ENCODE data around the gene MAGEB6. TPM values are rescaled to one million over a fixed set of nuclear protein-coding genes. Genes with fewer than 3 reads are reported as not detected.

MAGEB6 gene
- total RNA-seq, 1 donor from 2014 or later: not detected

DNA sequence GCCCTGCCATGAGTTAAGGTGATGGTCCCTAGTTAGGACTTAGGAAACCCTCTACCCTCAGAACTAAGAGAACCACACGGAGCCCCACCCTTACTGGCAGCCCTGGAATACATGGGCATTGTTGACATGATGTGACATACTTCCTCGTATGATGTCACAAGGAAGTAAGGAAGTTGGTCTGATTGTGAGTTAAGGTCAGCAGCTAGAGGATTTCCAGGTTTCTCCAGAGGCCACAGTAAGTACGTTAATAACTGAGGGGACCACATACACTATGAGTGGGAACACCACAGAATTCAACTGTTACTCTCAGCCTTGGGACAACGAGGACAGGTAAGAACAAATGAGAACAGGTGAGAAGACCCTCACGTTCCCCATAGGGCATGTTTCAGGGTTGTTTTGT is 23.6 kb downstream of the MAGEB6 start, which contains the start of gene MAGEB5:
Gene MAGEB5 (plus strand): TSS at position 301 of the 400 bp plus-strand sequence. CDS start 1,133 bp downstream, outside the sequence.
- H3K27me3 ChIP-seq (ENCODE audit: low read depth): no peaks in the 10 kb centered on the region
- intact Hi-C loops (cut with micrococcal nuclease): no loop called here
- H3K9me3 ChIP-seq (replicated peaks): no peaks in the 10 kb centered on the region
- H3K36me3 ChIP-seq: no peaks in the 10 kb centered on the region
- H3K4me1 ChIP-seq: no peaks in the 10 kb centered on the region
- DNase-seq: no peak
- no peak within 1 kb of the TSS for H3K4me3 ChIP-seq
- TF ChIP-seq, protein P1, sequence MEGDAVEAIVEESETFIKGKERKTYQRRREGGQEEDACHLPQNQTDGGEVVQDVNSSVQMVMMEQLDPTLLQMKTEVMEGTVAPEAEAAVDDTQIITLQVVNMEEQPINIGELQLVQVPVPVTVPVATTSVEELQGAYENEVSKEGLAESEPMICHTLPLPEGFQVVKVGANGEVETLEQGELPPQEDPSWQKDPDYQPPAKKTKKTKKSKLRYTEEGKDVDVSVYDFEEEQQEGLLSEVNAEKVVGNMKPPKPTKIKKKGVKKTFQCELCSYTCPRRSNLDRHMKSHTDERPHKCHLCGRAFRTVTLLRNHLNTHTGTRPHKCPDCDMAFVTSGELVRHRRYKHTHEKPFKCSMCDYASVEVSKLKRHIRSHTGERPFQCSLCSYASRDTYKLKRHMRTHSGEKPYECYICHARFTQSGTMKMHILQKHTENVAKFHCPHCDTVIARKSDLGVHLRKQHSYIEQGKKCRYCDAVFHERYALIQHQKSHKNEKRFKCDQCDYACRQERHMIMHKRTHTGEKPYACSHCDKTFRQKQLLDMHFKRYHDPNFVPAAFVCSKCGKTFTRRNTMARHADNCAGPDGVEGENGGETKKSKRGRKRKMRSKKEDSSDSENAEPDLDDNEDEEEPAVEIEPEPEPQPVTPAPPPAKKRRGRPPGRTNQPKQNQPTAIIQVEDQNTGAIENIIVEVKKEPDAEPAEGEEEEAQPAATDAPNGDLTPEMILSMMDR (IDR thresholded peaks at IDR 0.05; ENCODE audit: borderline replicate concordance): no peak
- H3K27ac ChIP-seq (replicated peaks): no peak within 1 kb of the TSS

DNA sequence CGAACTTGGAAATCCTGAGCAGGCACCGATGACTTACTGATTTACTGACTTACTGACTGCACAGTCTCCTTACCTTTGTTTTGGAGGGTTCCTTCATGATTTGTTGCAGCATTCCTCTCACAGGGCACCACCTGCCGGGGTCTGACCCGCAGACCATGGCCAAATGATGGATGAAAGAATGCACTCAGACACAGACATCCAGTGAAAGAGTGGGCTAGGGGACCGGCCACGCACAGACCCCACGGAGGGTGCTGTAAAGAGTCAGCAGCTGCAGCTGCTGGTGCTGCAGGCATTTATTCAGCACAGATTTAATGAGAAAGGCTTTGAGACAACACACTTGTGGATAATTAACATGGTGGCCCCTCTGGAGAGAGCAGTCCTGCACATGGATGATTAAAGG is 27.1 kb downstream of the MAGEB6 start:
- no peak overlapping the region for H3K4me3 ChIP-seq
- H3K4me1 ChIP-seq: no peaks in the 10 kb centered on the region
- no peaks in the 10 kb centered on the region for H3K36me3 ChIP-seq
- intact Hi-C loops (cut with micrococcal nuclease): no loop called here
- TF ChIP-seq, protein P1 (IDR thresholded peaks at IDR 0.05; ENCODE audit: borderline replicate concordance): no peak
- DNase-seq: no peak
- H3K9me3 ChIP-seq (replicated peaks): no peaks in the 10 kb centered on the region
- H3K27me3 ChIP-seq (ENCODE audit: low read depth): no peaks in the 10 kb centered on the region
- H3K27ac ChIP-seq (replicated peaks): no peak overlapping the region

DNA sequence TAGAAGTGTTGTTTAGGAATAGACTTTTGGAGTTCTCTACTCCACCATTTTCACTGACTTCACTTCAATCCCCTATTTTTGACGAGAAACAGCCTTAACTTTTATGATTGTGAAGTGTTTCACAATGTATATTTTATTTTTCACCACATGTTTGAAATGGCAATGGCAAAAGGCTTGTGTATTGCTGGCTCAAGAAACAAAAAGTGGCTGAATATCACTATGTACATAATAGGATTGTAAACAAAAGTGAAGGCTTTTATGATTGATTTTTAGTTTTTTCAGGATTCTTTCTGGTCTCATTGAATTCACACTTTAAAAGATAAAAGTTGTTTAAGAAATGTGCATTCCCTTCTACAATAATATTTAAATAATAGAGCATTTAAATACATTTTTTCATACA is 41.9 kb downstream of the MAGEB6 start:
- intact Hi-C loops (cut with micrococcal nuclease): no loop called here
- H3K9me3 ChIP-seq (replicated peaks): no peaks in the 10 kb centered on the region
- H3K4me3 ChIP-seq: no peak overlapping the region
- no peaks in the 10 kb centered on the region for H3K27me3 ChIP-seq (ENCODE audit: low read depth)
- no peak for DNase-seq
- H3K36me3 ChIP-seq: no peaks in the 10 kb centered on the region
- H3K27ac ChIP-seq (replicated peaks): no peak overlapping the region
- TF ChIP-seq, protein P1 (IDR thresholded peaks at IDR 0.05; ENCODE audit: borderline replicate concordance): no peak
- no peaks in the 10 kb centered on the region for H3K4me1 ChIP-seq

Other genes starting within 250 kb of the MAGEB6 start
- gene MAGEB18, start 54.1 kb upstream of the MAGEB6 start, total RNA-seq: not detected
- not detected for gene MAGEB6B, start 31.8 kb upstream of the MAGEB6 start, total RNA-seq
- not detected for gene MAGEB5, start 23.7 kb downstream of the MAGEB6 start, total RNA-seq

All from left ventricle myocardium inferior (tissue), 1 donor.